Measurements from ENCODE around the gene SMIM28.
"Not testable (repeated sequence)": the region's sequence is repeated elsewhere in the genome, so short reads cannot be mapped to it uniquely, and the experiment has no call there.

The SMIM28 gene

DNA sequence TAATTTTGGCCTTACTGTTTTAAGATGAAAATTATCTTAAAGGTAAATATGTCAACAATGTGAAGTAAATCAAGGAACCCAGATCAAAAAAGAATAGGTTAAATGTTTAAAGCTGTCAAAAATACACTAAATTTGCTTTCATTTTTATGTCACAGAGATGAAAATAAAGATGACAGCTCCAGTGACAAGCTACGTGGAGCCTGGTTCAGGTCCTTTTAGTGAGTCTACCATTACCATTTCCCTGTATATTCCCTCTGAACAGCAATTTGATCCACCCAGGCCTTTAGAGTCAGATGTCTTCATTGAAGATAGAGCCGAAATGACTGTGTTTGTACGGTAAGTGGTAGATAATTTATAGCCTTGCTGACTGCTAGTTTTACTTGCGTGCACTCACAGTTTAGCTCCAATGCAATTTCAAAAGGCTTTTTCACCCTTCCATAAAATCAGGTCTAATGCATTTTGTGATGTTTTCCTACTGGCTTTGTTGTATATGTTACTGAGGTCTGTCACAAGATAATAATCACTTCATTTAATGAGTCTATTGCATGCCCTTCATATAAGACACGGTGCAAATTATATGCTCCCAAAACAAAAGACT is 28.2 kb downstream of the SMIM28 start:
- no peak for DNase-seq (ENCODE audit: low read depth, low spot score)

- DNase-seq (ENCODE audit: low read depth, low spot score): no peak
Observed at GRCh38 chr6:138406443-138406842, 28.7 kb downstream of the SMIM28 start.

GRCh38 chr6:138410048-138410735 is 32.5 kb downstream of the SMIM28 start:
- no peak for DNase-seq (ENCODE audit: low read depth, low spot score)

GRCh38 chr6:138410972-138411880 is 33.5 kb downstream of the SMIM28 start:
- no peak for DNase-seq (ENCODE audit: low read depth, low spot score)

- DNase-seq (ENCODE audit: low read depth, low spot score): no peak
Observed at GRCh38 chr6:138415125-138415524, 37.4 kb downstream of the SMIM28 start.

DNA sequence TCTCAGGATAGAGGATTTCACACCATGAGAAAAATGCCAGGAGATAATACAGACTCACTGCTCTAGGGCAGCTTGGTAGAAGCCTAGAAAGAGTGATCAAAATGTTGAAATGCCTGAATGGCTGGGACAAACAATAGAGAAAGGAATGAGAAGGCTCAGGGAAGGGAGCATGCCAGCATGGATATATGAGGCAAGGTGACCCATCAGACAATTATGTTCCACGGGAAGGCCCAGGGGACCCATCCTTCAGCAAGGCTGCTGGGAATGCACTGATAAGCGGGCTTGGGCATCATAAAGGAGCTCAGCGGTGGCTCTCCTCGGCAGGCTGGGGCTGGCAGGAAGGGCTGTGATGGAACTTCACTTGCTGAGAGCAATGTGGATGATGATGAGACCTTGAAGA is 38.5 kb downstream of the SMIM28 start:
- DNase-seq (ENCODE audit: low read depth, low spot score): no peak

DNA sequence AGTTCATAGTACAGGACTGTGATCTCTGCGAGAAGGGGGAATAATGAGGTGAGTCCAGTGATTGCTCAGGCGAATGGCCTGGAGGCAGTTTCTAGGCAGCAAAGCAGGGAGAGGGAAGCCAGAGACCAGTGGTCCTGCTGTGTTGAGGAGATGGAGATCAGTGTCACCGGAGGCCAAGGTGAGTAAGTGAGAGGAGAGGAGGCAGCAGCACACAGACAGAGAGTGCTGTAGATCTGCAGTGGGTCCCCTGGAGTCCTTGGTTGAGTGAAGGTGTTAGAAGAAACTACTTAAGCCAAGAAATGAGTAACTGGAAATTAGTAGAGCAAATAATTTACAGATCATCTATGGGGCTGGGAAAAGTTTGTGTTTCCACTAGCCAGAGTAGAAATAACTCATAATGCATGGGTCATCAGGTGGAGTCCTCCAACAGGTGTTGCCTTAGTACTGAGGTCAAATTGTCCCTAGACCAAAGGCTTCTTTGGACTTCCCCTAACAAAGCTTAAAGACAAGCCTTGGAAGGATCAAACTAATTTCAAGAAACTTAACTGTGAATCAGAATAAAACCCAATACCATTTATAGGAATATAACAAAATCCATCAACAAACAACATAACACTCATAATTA is 39.9 kb downstream of the SMIM28 start:
- no peak for DNase-seq (ENCODE audit: low read depth, low spot score)

- no peak for DNase-seq (ENCODE audit: low read depth, low spot score)
Observed at GRCh38 chr6:138418118-138418742, 40.5 kb downstream of the SMIM28 start.

- no peak for DNase-seq (ENCODE audit: low read depth, low spot score)
Observed at GRCh38 chr6:138419766-138420165, 42.1 kb downstream of the SMIM28 start.

DNA sequence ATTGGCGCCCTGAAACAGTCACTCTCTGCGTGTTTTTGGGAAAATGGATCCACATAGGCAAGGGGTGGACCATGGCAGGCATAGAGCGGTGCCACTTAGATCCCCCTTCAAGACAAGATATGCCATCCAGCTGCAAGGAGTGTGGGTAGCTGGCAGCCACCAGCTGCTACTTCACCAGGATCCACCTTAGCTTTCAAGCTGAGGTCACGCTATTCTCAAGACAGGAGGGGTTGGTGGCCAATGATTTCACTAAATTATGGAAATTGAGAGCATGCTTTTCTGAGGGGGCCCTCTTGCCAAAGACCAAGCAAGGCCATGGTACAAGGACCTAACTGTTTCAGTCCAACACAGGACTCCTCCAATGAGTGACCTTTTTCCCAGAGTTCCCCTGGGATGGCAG is 42.7 kb downstream of the SMIM28 start:
- no peak for DNase-seq (ENCODE audit: low read depth, low spot score)

GRCh38 chr6:138421089-138421488 is 43.4 kb downstream of the SMIM28 start:
- DNase-seq (ENCODE audit: low read depth, low spot score): no peak

GRCh38 chr6:138421608-138422007 is 43.9 kb downstream of the SMIM28 start:
- no peak for DNase-seq (ENCODE audit: low read depth, low spot score)

DNA sequence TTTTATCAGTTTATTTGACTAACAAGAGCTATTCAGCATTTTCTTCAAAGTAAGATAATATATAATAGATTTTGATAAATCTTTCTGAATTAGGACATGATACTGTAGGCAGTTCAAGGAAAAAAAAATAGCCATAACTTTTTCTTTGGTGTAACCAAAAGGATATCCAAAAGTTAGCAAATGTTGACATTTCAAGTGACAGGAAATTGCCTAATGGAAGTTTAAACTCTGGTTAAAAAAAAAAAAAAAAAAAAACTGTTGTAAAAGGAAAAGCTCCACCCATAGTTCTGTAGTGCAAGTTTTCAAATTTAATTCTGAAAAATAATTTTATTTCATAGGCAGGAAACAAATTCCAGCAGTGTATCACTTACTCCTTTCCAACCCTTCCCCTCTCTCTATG is 45.2 kb downstream of the SMIM28 start:
- no peak for DNase-seq (ENCODE audit: low read depth, low spot score)

DNA sequence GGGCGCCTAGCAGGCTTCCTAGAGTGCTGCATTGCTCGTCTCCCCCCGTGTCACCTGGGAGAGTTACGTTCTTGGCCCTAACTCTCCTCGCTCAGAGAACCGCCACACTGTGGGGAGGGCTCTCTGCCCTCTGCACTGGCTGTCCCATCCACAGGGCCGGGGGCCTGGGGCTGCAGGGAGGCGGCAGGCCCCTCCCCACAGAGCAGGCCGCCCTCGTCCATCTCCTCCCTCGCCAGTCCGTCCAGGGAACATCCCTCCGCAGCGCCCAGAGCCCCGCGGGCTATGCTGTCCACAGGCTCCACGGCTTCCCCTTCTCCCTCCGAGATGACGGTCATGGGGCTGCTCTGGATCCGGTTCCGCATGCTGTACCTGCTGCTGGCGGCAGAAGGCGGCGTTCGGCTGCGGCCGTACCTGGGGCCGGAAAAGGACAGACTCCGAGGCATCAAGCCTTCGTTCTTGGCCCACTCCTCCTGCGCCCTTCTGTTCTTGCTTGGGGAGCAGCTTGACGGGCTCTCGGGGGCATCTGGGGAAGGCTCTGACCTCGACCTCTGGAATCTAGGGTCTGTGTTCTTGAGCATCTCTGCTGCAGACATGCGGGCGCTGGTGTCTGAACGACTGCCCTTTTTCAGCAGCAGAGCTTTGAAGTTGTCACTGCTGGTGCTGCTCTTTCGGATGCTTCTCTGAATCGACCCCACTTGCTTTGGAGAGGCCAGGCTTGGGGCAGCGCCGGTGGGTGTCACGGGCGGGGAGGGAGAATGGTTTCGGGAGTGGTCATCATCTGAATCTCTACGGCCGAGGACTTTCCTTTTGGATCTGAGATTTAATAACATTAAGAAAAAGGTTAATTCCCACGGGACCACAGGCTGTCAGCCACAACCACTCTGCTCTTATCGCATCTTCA is 46.5 kb downstream of the SMIM28 start:
- DNase-seq (ENCODE audit: low read depth, low spot score): no peak

- DNase-seq (ENCODE audit: low read depth, low spot score): not testable (repeated sequence)
Observed at GRCh38 chr6:138425256-138425655, 47.6 kb downstream of the SMIM28 start.

GRCh38 chr6:138426500-138427123 is 48.9 kb downstream of the SMIM28 start:
- no peak for DNase-seq (ENCODE audit: low read depth, low spot score)

GRCh38 chr6:138427701-138428100 is 50.0 kb downstream of the SMIM28 start:
- DNase-seq (ENCODE audit: low read depth, low spot score): no peak

GRCh38 chr6:138428944-138429598 is 51.4 kb downstream of the SMIM28 start:
- no peak for DNase-seq (ENCODE audit: low read depth, low spot score)

- no peak for DNase-seq (ENCODE audit: low read depth, low spot score)
Observed at GRCh38 chr6:138429761-138430160, 52.1 kb downstream of the SMIM28 start.

Data from brain pericyte (primary cell).